ENCODE measurements around the gene PYURF.

The PYURF gene

GRCh38 chr4:88503344-88503743 is 20.2 kb downstream of the PYURF start:
- DNase-seq = no peak

GRCh38 chr4:88497859-88498409 is 25.6 kb downstream of the PYURF start:
- no peak for DNase-seq

DNA sequence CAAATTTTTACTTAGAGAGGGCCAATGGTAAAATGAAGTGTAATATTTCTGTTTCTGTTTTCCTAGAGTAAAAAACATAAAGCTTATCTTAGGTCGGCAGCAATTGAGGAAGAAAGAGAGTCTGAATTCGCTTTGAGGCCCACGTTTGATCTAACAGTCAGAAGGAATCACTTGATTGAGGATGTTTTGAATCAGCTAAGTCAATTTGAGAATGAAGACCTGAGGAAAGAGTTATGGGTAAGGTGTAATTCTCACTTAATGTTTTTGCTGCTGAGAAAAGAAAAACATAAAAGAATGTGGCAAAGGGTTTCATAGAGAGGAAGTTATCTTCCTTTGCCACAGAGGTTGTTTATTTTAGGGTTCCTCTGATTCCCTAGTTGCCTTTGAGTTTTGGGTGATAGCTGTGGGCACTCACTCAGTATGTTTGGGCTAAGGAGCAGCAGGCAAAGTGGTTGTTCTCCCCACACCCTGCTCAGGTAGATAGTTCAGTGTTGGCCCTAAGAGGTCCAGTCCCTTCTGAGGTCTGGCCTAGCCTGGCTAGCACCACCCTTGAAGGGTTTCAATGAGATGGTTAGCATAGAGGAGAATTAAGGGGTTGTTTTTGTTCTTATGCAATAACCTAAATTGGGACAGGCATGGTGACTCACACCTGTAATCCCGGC is 34.3 kb downstream of the PYURF start:
- no peak for DNase-seq

DNA sequence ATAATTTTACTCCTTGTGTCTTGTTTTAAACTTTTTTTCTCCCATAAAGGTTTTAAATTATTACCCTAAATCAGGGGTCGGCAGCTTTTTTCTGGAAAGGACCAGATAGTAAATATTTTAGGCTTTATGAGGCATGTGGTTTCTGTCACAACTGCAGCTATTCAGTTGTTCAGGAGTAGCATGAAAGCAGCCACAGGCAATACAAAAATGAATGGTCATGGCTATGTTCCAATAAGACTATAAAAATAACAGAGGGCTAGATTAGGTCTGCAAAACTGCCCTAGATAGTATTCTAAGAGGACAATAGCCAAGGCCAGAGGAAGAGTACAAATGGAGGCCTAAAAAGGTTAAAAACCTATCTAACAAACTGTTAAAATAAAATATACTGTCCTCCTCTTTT is 42.0 kb downstream of the PYURF start:
- DNase-seq = no peak

- no peak for DNase-seq
Measured at GRCh38 chr4:88478247-88478646, 45.3 kb downstream of the PYURF start.

GRCh38 chr4:88477229-88477860 is 46.2 kb downstream of the PYURF start:
- DNase-seq = no peak

All from NCI-H510A treated with DMSO at 0.1 percent for 48 hours (cell line).